H9 (cell line): ENCODE data around the gene HSD11B1L. TPM values are rescaled to one million over a fixed set of nuclear protein-coding genes. Genes with fewer than 3 reads are reported as not detected.

ENCODE experiments used
- DNase-seq: peaks from one replicate; pipeline ENCODE4 v3.0.0-alpha.2; 2017
- H2AFZ ChIP-seq: one replicate; pipeline ENCODE4 v1.6.1; 2013; ENCODE audit warnings: mild to moderate bottlenecking, low read length, control low read depth, moderate library complexity
- H2AK5ac ChIP-seq: 2 replicates; pipeline ENCODE4 v1.6.1; 2013; ENCODE audit warnings: low read length, control low read depth, mixed read lengths; ENCODE audit not compliant: insufficient read length
- H2BK120ac ChIP-seq: one replicate; pipeline ENCODE4 v1.6.1; 2013; ENCODE audit warnings: low read depth, mild to moderate bottlenecking, low read length, control low read depth, inconsistent platforms; ENCODE audit not compliant: poor library complexity, severe bottlenecking
- H2BK12ac ChIP-seq: 2 replicates; pipeline ENCODE4 v1.6.1; 2013; ENCODE audit warnings: low read length, control low read depth, mixed read lengths, low read depth; ENCODE audit not compliant: insufficient read length
- H2BK15ac ChIP-seq: 2 replicates; pipeline ENCODE4 v1.6.1; 2013; ENCODE audit warnings: low read depth, low read length, control low read depth
- H2BK20ac ChIP-seq: one replicate; pipeline ENCODE4 v1.6.1; 2013; ENCODE audit warnings: low read depth, mild to moderate bottlenecking, low read length, control low read depth, inconsistent platforms; ENCODE audit not compliant: poor library complexity, severe bottlenecking
- H2BK5ac ChIP-seq: 2 replicates; pipeline ENCODE4 v1.6.1; 2013; ENCODE audit warnings: low read length, control low read depth, mixed read lengths; ENCODE audit not compliant: insufficient read length
- H3K14ac ChIP-seq: 2 replicates; pipeline ENCODE4 v1.6.1; 2013; ENCODE audit warnings: low read length, control low read depth; ENCODE audit not compliant: insufficient read depth
- H3K18ac ChIP-seq: 2 replicates; pipeline ENCODE4 v1.6.1; 2013; ENCODE audit warnings: low read depth, mild to moderate bottlenecking, mixed read lengths, low read length, control low read depth; ENCODE audit not compliant: insufficient read length
- H3K23ac ChIP-seq: 2 replicates; pipeline ENCODE4 v1.6.1; 2013; ENCODE audit warnings: low read length, control low read depth, mixed read lengths, low read depth; ENCODE audit not compliant: insufficient read length
- H3K23me2 ChIP-seq: 2 replicates; pipeline ENCODE4 v1.6.1; 2013; ENCODE audit warnings: low read depth, mild to moderate bottlenecking, mixed read lengths, low read length, control low read depth; ENCODE audit not compliant: insufficient read length, poor library complexity, severe bottlenecking
- H3K27ac ChIP-seq: 2 replicates; pipeline ENCODE4 v1.5.1; 2013; ENCODE audit warnings: low read length, control low read depth, mixed read lengths, low read depth; ENCODE audit not compliant: insufficient read length
- H3K27me3 ChIP-seq: 2 replicates; pipeline ENCODE4 v1.6.1; 2013; ENCODE audit warnings: low read length, control low read depth, inconsistent platforms; ENCODE audit not compliant: insufficient read depth
- H3K4ac ChIP-seq: 2 replicates; pipeline ENCODE4 v1.6.1; 2013; ENCODE audit warnings: low read depth, mild to moderate bottlenecking, control low read depth, inconsistent platforms, low read length, moderate library complexity
- H3K4me1 ChIP-seq: 2 replicates; pipeline ENCODE4 v1.6.1; 2013; ENCODE audit warnings: low read length, control low read depth, inconsistent platforms; ENCODE audit not compliant: insufficient read depth
- H3K4me2 ChIP-seq: 2 replicates; pipeline ENCODE4 v1.6.1; 2013; ENCODE audit warnings: low read length, control low read depth, mixed read lengths; ENCODE audit not compliant: insufficient read length, insufficient read depth
- H3K56ac ChIP-seq: 2 replicates; pipeline ENCODE4 v1.6.1; 2013; ENCODE audit warnings: low read depth, mild to moderate bottlenecking, mixed read lengths, low read length, control low read depth; ENCODE audit not compliant: insufficient read length
- H3K79me1 ChIP-seq: 2 replicates; pipeline ENCODE4 v1.6.1; 2013; ENCODE audit warnings: low read depth, mild to moderate bottlenecking, moderate library complexity, low read length, control low read depth, inconsistent platforms; ENCODE audit not compliant: insufficient read depth, poor library complexity, severe bottlenecking
- H3K79me2 ChIP-seq: 2 replicates; pipeline ENCODE4 v1.6.1; 2013; ENCODE audit warnings: low read length, control low read depth, inconsistent platforms; ENCODE audit not compliant: insufficient read depth
- H3K9ac ChIP-seq: 2 replicates; pipeline ENCODE4 v1.6.1; 2013; ENCODE audit warnings: low read length, control low read depth, mixed read lengths; ENCODE audit not compliant: insufficient read length; ENCODE audit errors: extremely low read depth
- H3K9me3 ChIP-seq: one replicate; pipeline ENCODE4 v1.6.1; 2013; ENCODE audit warnings: low read depth, low read length, inconsistent platforms; ENCODE audit not compliant: control insufficient read depth
- H3T11ph ChIP-seq: one replicate; pipeline ENCODE4 v1.6.1; 2013; ENCODE audit warnings: mild to moderate bottlenecking, low read length, control low read depth, inconsistent platforms
- H4K20me1 ChIP-seq: one replicate; pipeline ENCODE4 v1.6.1; 2013; ENCODE audit not compliant: control insufficient read depth, insufficient read length, insufficient read depth
- H4K5ac ChIP-seq: 2 replicates; pipeline ENCODE4 v1.6.1; 2013; ENCODE audit warnings: low read depth, mild to moderate bottlenecking, mixed read lengths, low read length, control low read depth; ENCODE audit not compliant: insufficient read length
- H4K8ac ChIP-seq: replicated peaks from 2 replicates; pipeline ENCODE4 v1.6.1; 2013; ENCODE audit warnings: low read length, control low read depth, mixed read lengths, low read depth; ENCODE audit not compliant: insufficient read length
- H4K91ac ChIP-seq: 2 replicates; pipeline ENCODE4 v1.6.1; 2013; ENCODE audit warnings: low read depth, mild to moderate bottlenecking, moderate library complexity, mixed read lengths, low read length, control low read depth; ENCODE audit not compliant: insufficient read length
- H3K27ac Mint-ChIP-seq, 3 experiments: 2 replicates in 2 of 3; 3 replicates in 1 of 3; pipeline ENCODE4 v1.8.0; 2020 to 2021; ENCODE audit warnings: mixed read lengths in 3 of 3, mild to moderate bottlenecking in 1 of 3, moderate library complexity in 1 of 3
- H3K27me3 Mint-ChIP-seq: 2 replicates; pipeline ENCODE4 v1.8.0; 2021; ENCODE audit warnings: low read depth, mild to moderate bottlenecking, moderate library complexity, mixed read lengths
- H3K36me3 Mint-ChIP-seq, 3 experiments: 2 replicates in 2 of 3; 3 replicates in 1 of 3; pipeline ENCODE4 v1.8.0; 2020 to 2021; ENCODE audit warnings: low read depth in 3 of 3, mixed read lengths in 3 of 3; ENCODE audit not compliant: insufficient read depth in 1 of 3
- H3K4me1 Mint-ChIP-seq, 2 experiments: 2 replicates each; pipeline ENCODE4 v1.8.0; 2020; ENCODE audit warnings: mixed read lengths in 2 of 2
- H3K4me3 Mint-ChIP-seq, 2 experiments: 2 replicates in 1 of 2; 3 replicates in 1 of 2; pipeline ENCODE4 v1.8.0; 2020 to 2021; ENCODE audit warnings: mild to moderate bottlenecking in 2 of 2, mixed read lengths in 2 of 2, moderate library complexity in 1 of 2
- H3K9me3 Mint-ChIP-seq, 2 experiments: 2 replicates in 1 of 2; 3 replicates in 1 of 2; pipeline ENCODE4 v1.8.0; 2020; ENCODE audit warnings: mild to moderate bottlenecking in 2 of 2, mixed read lengths in 2 of 2, moderate library complexity in 1 of 2
- CTCF ChIP-seq: fragments of 200-600 bp; sonication (generic); conservative IDR thresholded peaks from 3 replicates; pipeline ENCODE4 v1.8.0; 2021; ENCODE audit warnings: antibody characterized with exemption, mild to moderate bottlenecking
- WGBS: extraction: QIAGEN DNeasy Blood & Tissue Kit; methylation state at CpG from one replicate; pipeline ENCODE4 v1.1.7; 2013; ENCODE audit warnings: missing lambda C conversion rate, low lambda C conversion rate, mixed read lengths; ENCODE audit not compliant: insufficient read length; ENCODE audit errors: extremely low coverage; 5-methylcytosine and 5-hydroxymethylcytosine counted together
- total RNA-seq: library from RNA; stranded (reverse); gene quantifications from 2 replicates; pipeline ENCODE4 v1.2.1, GENCODE V29; 2021

The HSD11B1L gene
- total RNA-seq, 1 experiment from 2014 or later: 9.3 TPM

DNA sequence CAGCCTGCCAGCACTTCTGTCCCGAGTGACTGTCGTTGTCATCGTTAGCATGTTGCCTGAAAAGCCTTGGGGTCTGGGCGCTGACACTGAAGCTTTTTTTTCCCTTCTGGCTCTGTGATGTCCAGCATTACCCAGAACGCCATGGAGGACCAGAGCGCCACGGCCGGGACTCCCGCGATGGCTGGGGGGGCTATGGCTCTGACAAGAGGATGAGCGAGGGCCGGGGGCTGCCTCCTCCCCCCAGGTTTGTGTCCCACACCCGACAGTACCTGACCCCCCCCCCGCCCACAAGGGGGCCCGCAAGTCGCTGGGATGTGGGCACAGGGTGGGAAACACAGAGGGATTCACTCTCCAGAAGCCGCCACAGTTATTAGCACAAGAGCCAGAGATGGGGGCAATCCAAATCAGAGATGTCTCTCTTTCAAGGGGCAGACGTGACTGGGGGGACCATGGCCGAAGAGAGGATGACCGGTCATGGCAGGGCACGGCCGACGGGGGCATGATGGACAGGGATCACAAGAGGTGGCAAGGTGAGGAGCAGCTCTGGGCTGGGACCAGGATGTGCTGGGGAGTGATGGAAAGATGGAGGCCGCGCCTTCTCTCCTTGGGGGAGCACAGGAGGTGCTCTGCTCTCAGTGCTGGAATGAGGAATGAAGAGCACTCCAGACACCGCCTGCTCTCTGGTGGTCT, 13.8 kb upstream of the HSD11B1L start:
- no peak overlapping the region; a peak in 1 of 5 replicates for H3K4me3 Mint-ChIP-seq
- H3K9ac ChIP-seq: no peak overlapping the region

More for the DNA sequence above, 13.8 kb upstream of the HSD11B1L start:
- H3K56ac ChIP-seq: no peak overlapping the region
- H3K23me2 ChIP-seq: no peaks in the 10 kb centered on the region
- peak overlapping the region in 2 of 3 experiments; percentile 91 to 94; a peak in 4 of 7 replicates for H3K27ac Mint-ChIP-seq
- H4K20me1 ChIP-seq: peaks cover 4% of the 10 kb centered on the region
- H3K36me3 Mint-ChIP-seq: peaks cover 43 to 86% (median 70%) of the 10 kb centered on the region in 3 experiments; a peak in 6 of 7 replicates
- no peak overlapping the region for H2BK15ac ChIP-seq
- H3T11ph ChIP-seq: no peak overlapping the region
- no peak overlapping the region for H4K91ac ChIP-seq
- no peaks in the 10 kb centered on the region for H3K4me1 ChIP-seq
- no peak overlapping the region for H2BK5ac ChIP-seq
- no peaks in the 10 kb centered on the region for H3K9me3 Mint-ChIP-seq
- no peak overlapping the region for H2BK12ac ChIP-seq
- no peaks in the 10 kb centered on the region for H3K9me3 ChIP-seq
- no peak overlapping the region for H2BK120ac ChIP-seq
- H3K27ac ChIP-seq: no peak overlapping the region
- no peak overlapping the region for H4K5ac ChIP-seq
- DNase-seq: no peak
- no peak overlapping the region for H2AK5ac ChIP-seq
- H3K4me2 ChIP-seq: no peak overlapping the region
- no peaks in the 10 kb centered on the region; the same call in 1 of the 2 replicates for H3K27me3 Mint-ChIP-seq
- H3K79me2 ChIP-seq: no peaks in the 10 kb centered on the region
- no peak overlapping the region for H3K14ac ChIP-seq
- no peak for TF ChIP-seq CTCF
- no CpG with 5 or more reads among the region's 26 CpGs for WGBS
- H3K79me1 ChIP-seq: no peaks in the 10 kb centered on the region
- no peak overlapping the region for H2AFZ ChIP-seq
- no peaks in the 10 kb centered on the region for H3K27me3 ChIP-seq
- H3K4me1 Mint-ChIP-seq: peaks cover 7 to 14% of the 10 kb centered on the region in 2 experiments
- H4K8ac ChIP-seq: no peak overlapping the region
- H3K23ac ChIP-seq: no peak overlapping the region
- H3K4ac ChIP-seq: no peak overlapping the region
- no peak overlapping the region for H2BK20ac ChIP-seq
- no peak overlapping the region for H3K18ac ChIP-seq
